Hematopoietic multipotent progenitor cell treated with erythropoietin and hydrocortisone succinate and interleukin-3 and kit ligand, for 17 days (in vitro differentiated cells): ENCODE results near the gene PPP1R7.

Experiments used
- DNase-seq: peaks from one replicate; pipeline ENCODE4 v3.0.0-alpha.2; 2015; ENCODE audit warnings: low spot score

PPP1R7 gene

GRCh38 chr2:241139531-241140444, 10.5 kb upstream of the PPP1R7 start:
- no peak for DNase-seq

GRCh38 chr2:241140445-241140840, 9.8 kb upstream of the PPP1R7 start:
- no peak for DNase-seq

- no peak for DNase-seq
Measured at GRCh38 chr2:241141214-241141770, 9.0 kb upstream of the PPP1R7 start.

- no peak for DNase-seq
Measured at GRCh38 chr2:241142063-241142462, 8.2 kb upstream of the PPP1R7 start.

GRCh38 chr2:241142593-241142992, 7.7 kb upstream of the PPP1R7 start:
- DNase-seq, result no peak

GRCh38 chr2:241146286-241146685, 4.0 kb upstream of the PPP1R7 start:
- no peak for DNase-seq

- DNase-seq, result no peak
Measured at GRCh38 chr2:241147336-241147735, 2.9 kb upstream of the PPP1R7 start.

- DNase-seq, result no peak
Measured at GRCh38 chr2:241148239-241148638, 2.0 kb upstream of the PPP1R7 start.

GRCh38 chr2:241148891-241149674, 1.2 kb upstream of the PPP1R7 start, which contains the start of gene PASK:
Gene PASK (minus strand): TSS chr2:241149472. CDS start chr2:241143032, 6,440 bp downstream.
- peak; percentile 87 for DNase-seq

GRCh38 chr2:241149675-241149924, 667 bp upstream of the PPP1R7 start:
- no peak for DNase-seq

- DNase-seq, result no peak
Measured at GRCh38 chr2:241150660-241151530, 628 bp downstream of the PPP1R7 start.

- DNase-seq, result no peak
Measured at GRCh38 chr2:241151934-241152660, 1.8 kb downstream of the PPP1R7 start.

- no peak for DNase-seq
Measured at GRCh38 chr2:241153616-241154015, 3.3 kb downstream of the PPP1R7 start.

- DNase-seq, result no peak
Measured at GRCh38 chr2:241154915-241155314, 4.6 kb downstream of the PPP1R7 start.

GRCh38 chr2:241155936-241156335, 5.7 kb downstream of the PPP1R7 start:
- DNase-seq, result no peak

GRCh38 chr2:241156971-241157441, 6.7 kb downstream of the PPP1R7 start:
- no peak for DNase-seq

GRCh38 chr2:241157841-241158545, 7.7 kb downstream of the PPP1R7 start:
- DNase-seq, result no peak

GRCh38 chr2:241158546-241158900, 8.3 kb downstream of the PPP1R7 start:
- DNase-seq, result no peak

GRCh38 chr2:241159116-241159515, 8.8 kb downstream of the PPP1R7 start:
- no peak for DNase-seq

GRCh38 chr2:241160318-241160717, 10.1 kb downstream of the PPP1R7 start:
- no peak for DNase-seq
